ENCODE data around the gene GMDS.

Gene GMDS

DNA sequence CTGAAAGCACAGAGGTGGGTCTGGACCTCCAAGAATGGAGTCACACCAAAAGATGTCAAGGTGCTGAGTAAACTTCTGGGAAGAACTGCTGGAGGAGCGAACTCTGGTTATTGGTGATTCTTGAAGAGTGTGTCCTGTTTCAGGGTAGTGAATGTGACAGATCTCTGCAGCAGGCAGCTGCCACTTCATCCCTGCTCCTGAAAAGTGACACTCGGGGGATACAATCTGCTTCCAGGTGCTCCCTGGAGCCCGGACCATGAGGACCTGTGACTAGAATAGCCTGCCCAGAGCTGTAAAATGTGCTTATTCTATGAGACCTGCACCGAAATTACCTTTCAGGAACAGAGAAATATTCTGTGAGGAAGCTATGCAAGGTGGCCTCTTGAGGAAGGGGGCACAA is 444.6 kb downstream of the GMDS start:
- no peak for DNase-seq (ENCODE audit: low read depth)

DNA sequence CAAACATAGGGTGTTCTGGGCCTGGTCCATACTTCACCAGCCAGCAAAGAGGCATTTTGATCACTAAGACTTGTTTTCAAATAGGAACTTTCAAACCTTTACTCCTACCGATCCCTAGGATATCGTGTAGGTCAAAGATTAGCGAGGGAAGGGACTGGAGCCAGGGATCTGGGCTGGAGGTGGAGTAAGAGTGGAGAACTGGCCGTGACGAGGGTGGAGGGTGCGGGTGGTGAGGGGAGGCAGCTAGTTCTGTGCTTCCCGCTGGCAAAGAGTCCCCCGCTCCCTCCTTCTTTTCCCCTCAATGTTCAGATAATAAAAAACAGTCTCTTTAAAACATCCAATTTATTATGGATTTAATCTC is 446.5 kb downstream of the GMDS start:
- no peak for DNase-seq (ENCODE audit: low read depth)

DNA sequence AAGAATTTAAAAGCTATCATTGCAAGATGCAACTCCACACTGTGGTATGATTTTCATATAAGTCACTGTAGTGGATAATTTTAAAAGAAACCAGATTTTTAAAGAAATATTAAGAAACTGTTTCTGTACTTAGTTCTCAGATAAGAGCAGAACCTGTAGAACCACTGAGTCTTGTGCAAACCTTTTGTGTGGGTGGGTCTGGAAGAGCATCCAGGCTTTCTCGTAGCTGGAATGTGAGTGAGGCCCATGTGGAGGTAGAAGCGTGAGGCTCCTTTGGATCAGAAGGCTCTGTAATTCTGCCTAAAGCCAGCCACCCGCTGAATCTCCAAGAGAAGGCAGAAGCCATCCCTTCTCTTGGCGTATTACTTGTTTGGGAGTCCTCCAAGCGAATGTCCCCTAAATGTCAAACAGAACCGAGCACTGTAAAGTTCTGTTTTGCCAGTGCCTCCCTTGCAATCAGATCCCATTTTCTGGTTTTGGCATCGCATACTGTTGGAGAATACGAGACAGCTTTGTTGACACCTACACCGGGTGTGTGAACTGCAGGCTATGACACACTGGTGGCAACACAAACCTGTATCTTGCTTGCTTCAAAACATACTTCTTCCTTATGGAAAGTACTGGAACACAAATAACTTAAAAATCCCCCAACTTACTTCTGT is 447.0 kb downstream of the GMDS start:
- no peak for DNase-seq (ENCODE audit: low read depth)

DNA sequence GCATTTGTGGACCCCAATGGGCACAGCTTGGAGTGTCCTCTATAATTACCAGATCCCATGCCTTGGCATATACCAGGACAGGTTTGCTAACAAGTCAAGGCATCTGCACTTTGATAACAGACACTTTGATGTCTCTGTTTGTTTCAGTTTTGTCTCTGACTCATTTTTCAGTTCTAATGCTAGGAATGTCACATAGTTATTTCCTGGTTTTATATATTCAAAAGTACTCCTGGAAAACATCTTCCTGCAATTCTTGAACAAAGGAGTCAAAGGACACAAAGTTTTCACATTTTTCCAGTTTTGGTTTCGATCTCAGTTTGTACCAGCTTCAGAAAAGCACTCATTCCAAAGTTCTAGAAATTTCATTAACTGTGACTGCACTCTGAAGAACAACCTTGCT is 447.6 kb downstream of the GMDS start:
- no peak for DNase-seq (ENCODE audit: low read depth)

DNA sequence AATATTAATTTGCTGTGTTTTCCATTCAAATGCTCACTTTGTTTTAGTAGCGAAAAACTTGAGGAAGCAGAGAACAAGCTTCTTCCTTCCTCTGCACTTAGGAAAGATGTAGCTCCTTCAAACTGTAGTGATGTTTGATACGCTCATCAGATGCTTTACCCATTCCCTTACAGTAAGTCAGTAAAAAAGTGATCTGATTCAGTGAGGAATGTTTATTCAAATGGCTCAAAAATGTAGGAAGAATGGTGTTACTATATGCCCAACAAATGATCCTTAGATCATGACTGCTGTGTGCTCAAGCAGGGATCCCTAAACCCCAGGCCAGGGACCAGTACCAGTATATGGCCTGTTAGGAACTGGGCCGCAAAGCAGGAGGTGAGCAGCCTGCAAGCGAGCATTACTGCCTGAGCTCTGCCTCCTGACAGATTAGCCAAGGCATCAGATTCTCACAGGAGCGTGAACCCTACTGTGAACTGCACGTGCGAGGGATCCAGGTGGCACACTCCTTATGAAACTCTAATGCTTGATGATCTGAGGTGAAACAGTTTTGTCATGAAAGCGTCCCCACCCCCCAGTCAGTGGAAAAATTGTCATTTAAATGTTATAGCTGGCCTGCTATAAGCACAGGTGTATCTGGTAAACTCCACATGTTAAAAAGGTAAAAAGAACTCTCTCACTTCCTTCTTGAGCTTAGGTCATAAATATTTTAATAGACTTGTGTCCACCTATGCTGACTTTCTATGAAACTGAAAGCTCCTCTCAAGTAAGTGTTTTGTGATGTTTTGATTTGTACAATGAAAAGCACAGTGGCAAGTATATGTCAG is 448.5 kb downstream of the GMDS start:
- DNase-seq (ENCODE audit: low read depth), result no peak

DNA sequence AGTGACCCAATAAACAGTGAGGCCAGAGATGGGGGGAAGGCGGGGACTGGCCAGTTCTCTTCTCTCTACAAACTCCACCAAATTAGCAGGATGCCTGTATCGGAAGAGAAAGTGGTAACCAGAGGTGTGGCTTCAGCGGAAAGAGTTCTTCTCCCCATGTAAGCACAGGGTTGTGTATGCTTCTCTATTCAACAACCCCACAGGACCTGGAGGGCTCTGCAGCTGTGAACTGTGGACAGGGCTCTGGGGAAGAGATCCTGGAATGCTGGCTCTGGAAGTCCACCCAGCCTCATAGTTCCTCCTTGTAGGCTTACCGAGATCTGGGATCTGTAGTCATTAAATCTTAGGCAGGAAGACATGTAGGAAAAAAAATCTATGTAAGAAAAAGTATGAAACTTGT is 449.5 kb downstream of the GMDS start:
- DNase-seq (ENCODE audit: low read depth), result no peak

DNA sequence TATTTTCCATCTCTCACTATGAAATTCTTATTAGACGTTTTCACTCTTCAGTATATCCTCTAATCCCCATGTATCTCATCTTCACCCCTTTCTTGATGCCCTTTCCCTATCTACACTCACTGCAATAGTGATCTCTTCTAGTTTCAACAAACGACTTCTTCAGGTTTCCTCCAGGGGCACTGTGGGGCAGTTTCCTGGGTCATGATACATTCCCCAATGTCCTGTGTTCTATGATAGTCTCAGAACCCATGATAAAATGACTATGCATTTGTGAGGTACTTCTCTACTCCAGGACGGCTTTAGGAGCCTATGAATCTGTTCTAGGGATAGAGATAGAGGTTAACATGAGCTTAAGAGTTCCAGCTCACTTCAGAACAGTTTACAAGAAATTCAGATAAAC is 452.4 kb downstream of the GMDS start:
- no peak for DNase-seq (ENCODE audit: low read depth)

DNA sequence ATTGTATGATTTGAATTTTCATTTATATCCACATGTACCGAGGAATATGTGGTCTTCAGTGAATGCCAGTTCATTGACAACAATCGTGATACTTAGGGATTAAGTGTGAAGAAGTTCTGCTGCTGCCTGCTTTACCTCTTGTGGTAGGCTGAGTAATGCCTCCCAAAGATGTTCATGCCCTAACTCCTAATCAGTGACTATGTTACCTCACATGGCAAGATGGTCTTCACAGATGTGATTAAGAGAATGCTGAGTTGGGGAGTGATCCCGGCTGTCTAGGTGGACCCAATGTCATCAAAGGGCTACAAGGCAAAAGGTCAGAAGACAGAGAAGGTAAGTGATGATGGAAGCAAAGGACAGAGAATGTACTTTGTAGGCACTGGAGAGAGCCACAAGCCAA is 454.7 kb downstream of the GMDS start:
- DNase-seq (ENCODE audit: low read depth), result no peak

DNA sequence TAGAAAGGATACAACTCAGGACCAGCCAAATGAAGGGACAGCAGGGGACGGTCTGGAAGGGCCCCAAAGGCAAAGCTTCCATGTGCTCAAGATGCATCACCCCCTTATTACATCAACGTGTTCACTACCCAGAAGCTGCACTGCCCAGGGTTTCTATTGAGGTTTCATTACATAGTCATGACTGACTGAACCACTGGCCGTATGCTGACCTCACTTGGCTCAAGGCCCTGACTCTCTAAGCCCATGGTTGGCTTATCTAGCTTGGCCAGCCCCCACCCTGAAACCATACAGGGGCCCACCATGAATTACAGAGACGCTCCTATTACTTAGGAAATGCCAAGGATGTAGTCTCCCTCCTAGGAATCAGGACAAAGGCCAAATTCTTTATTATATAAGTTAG is 456.3 kb downstream of the GMDS start:
- DNase-seq (ENCODE audit: low read depth), result no peak

DNA sequence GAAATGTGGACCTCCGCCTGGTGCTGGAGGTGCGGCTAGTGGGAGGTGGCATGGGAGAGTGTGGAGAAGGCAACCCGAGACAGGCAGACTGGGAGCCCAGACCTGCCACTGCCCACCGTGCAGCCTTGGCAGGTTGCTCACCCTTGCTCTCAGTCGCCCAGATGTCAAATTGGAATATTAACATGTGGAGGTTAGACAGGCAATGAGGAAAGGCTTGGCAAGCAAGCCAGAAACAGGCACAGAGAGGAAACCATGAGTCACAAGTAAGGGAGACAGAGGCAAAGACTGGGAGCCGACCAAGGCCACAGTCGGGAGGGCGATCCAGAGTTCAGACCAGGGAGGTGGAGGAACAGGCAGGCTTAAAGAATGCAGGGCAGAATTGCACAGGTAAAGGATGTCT is 457.5 kb downstream of the GMDS start:
- DNase-seq (ENCODE audit: low read depth), result peak; percentile 45

DNA sequence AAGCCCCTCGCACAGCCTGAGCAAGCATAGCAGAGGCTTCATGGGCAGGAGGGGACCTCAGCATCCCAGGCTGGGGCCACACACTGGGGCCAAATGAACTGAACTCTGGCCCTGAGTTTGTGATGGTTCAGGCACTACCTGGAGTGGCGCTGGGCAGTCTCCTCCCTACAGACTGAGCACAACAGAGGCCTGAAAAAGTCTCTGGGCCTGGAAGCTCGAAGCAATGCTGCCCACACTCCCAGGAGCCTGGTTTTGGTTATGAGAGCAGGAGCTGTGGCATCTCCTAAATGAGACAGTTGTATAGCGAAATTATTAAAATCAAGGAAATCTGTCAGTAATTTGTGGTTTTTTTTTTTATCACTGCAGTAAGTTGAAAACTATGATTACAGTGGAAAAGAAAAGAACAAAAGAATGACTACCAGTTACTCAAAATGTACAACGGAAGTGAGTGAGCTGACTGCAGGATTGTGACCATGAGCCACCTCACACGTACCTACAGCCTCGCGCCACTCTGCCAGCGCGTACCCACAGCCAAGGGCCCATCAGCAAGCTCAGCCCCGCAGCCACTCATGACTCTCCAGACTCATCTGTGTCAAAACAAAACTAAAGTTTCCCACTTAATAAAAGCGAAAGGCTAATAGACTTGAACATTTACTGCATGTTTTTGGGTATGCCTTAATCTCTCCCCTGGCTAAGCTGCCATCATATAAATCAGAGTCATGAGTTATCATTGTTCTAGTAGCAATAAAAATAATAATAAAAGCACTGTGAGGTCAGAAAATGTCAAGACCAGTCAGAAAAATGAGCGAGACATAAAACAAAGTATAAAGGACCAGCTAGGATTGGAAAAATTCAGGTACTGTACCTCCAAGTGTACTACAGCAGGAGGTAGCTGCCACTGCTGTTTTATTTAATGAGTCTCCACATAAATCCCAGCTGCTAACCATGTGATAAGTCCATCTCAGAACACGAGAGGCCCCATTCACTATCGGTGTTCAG is 458.7 kb downstream of the GMDS start:
- no peak for DNase-seq (ENCODE audit: low read depth)

DNA sequence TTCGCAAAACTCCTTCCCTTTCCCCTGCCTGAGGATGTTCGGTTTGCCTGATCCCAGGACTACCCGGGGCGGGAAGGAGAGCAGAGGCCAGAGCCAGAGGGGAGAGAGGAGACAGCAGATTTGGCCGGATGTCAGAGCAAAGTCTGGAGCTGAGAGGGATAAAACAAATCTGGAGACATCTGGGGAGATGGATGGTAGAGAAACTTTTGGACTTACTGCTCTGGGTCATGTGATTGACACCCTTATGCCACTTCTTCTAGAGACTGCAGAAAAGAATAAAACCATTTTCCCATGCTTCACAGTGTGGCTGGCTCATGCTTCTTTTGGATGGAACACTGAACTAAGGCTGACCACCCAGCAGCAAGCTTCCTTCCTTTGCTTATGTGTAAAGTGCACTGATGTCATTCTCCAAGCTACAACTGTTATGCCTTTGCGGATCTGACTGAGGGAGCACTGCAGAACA is 461.0 kb downstream of the GMDS start:
- DNase-seq (ENCODE audit: low read depth), result no peak

DNA sequence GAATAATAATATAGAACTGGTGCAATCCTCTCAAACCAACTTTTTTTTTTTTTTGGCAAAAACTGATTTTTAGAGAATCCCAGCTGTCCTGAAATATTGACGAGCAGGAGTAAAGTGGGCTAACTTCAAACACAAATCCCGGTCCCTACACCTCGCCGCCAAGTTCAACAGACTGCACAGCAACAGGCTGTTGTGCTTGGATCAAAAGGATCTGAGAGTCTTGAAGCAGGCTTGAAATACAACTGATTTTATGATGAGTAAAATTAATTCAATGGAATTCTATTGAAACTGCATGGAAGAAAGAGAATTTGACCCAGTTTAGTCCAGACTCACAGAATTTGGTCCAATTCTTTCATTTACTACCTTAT is 463.6 kb downstream of the GMDS start:
- DNase-seq (ENCODE audit: low read depth), result no peak

DNA sequence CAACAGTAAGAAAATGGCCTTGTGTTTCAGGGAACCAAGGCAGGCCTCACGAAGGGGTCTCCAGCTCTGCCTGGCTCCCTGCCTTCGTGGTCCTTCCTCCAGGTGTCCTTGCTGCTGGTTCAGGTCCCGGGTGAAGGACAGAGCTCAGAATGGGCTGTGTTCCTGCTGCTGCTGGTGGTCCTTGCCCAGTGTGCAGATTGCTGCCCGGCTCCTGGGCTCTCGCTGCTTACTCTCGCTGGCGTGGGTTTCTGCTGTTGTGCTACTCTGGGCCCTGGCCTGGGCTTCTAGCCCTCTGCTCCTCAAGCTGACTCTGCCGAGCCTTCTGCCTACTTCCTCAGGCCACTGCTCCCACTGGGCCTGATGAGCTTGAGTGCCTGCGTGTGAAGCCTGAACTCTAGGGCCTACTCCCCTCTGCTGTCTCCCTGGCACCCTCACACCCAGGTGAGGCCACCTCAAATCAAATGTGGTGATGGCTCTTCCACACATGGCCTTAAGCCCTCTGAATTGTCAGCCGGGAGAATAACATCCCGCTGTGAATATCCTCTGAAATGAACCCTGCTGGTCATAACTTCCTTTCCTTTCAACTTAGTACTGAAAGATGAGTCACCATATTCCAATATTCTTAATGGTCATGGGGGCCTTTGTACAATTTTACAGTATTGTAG is 464.1 kb downstream of the GMDS start:
- DNase-seq (ENCODE audit: low read depth), result no peak

DNA sequence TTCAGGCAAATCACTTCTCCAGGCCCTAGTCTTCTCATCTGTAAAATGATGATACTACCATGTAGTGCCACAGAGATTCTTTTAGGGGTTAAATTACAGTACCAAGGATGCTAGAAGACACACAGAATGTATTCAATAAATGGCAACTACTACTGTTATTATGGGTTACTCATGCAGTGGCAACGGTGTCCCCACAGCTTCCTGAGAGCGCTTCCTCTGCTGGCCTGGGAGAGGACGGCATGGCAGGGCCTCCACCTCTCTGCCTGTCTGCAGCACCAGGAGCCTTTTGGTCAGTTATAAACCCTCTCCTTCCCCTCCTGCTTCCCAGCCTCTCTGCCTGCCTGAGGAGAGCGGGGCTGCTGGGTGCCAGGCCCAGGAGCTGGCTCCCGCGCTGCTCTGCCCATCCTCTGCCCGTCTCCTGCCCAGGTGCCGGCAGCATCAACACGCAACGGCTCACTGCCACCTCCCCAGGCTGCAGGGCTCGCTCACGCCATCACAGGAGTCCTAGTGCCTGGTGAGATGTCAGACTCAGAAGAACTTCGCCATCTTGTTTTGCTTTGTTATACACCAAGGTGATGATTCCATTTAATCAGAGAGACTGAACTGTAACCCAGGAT is 465.0 kb downstream of the GMDS start:
- DNase-seq (ENCODE audit: low read depth), result no peak

DNA sequence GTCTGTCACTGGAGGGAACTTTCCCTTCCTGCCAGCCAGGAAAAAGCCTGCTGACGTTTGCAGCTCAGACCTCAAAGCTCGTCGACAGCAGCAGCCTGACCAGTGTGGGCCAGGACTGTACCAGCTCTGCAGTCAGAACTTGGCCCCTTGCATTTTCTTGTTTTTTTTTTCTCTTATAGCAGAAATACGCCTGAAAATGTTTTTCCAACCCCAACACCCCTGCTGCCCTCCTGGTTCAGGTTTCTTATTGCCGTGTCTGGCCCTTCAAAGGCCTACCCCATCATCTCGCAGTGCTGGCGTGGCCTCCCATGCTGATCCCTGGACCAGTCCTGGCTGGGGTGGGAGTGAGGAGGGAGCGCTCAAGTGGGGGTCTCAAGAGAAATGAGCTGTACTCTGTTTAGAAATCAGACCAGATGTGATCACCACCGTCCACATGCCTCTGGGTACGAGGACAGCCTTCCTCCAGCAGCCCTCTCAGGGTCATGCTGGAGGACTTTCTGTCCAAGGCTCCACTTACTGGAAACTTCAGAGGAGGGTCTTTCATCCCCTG is 466.6 kb downstream of the GMDS start:
- DNase-seq (ENCODE audit: low read depth), result no peak

DNA sequence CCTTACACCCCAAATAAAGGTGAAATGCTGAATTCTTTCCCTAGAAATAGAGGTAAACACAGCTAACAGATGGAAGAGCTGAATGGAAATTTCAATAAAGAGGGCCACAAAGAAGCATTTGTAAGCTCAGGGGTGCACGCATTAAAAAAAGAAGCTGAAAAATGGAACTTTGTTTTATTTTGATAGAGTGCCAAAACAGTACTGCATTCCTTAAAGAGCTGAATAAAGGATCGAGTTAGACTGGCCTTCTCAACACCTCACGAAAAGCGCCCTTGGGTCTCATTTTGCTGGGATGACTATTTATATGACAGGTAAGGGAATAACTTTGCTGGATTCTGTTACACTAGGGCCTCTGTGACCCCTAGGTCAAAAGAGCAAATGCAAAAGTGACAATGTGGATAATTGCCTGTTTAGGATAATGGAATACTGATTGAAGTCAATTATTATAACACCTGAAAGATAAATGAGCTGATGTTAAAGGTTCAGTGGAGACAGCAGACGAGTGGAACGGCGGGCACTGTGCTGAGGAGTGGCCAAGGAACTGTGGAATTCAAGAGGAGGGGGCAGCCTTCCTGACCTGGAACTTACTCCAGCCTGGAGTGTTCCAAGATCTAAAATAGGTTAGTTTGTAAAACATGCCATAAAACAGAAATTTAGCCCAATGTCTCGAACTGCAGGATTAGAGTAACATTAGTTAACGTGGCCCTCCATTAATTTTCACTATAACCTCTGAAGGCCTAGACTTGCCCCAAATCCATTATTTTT is 467.3 kb downstream of the GMDS start:
- DNase-seq (ENCODE audit: low read depth), result no peak

DNA sequence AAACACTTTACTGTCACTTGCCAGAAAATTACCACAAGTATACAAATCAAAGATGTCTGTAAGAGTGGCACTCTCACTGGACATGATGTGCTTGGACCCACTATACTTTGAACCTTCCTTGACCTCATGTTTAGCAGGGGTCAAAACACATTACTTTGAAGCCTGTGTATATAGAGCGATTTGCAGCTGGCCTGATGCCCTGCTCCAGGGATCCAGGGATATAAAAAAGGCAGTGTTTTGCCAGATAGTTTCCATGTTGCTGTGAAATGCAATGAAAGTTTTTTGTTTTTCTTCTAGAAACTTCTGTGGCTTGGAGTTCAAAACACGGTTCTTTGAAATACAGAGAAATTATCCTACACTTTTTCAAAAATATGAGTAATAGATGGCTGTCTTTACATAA is 470.0 kb downstream of the GMDS start:
- no peak for DNase-seq (ENCODE audit: low read depth)

DNA sequence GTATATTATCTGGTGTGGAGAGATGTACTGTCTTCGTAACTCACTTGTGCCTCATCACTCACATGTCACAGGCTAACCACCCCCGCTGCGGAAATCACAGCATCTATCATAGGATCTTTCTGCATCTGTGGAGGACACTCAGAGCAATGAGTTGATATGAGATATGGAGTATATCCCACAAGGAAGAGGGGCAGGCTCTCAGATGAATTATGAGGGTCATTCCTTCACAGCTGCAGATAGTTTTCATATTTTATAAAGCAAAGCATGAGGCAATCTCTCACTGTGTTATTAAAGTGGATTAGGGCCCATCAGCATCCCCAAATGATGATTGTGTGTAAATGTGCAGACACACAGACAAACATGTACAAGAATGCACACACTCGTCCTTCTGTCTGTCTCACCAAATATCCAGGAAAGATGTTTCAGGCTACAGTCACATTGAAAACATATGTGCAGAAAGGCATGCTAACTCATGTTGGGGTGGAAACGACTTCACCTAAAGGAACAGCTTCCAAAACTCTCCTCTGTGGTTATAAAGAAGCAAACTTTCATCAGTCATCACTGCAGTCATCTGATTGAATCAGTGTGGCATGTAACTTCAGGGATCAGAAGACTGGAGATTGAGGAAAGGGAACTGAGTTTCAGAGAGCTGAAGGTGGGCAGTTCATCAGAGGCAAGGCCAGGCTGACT is 471.0 kb downstream of the GMDS start:
- DNase-seq (ENCODE audit: low read depth), result no peak

DNA sequence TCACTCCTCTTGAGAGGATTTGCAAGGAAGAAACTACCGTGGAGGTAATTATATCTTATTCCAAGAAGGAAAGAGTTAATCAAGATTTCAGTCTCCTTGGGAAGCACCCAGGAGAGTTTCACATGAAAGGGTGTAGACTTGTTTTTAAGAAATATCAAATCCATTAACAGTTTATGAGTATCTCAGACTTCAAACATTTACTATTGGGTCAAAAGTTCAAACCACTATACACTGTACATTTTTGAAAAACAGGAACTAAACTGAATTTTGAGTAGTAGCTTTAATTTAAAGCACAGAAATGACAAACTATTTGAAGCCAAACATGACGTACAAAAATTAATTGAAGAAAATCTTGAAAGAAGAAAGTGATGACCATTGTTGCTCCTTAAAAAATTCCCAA is 471.7 kb downstream of the GMDS start:
- no peak for DNase-seq (ENCODE audit: low read depth)
